ENCODE results near the gene CCDC14. TPM values are rescaled to one million over a fixed set of nuclear protein-coding genes. Genes with fewer than 3 reads are reported as not detected.

CCDC14 gene
- total and polyA plus RNA-seq, 9 of the 15 experiments (the other 6 are each of a cell fraction or from before 2014, with no cell fraction given), result 18.6 to 107 (median 57.3) TPM

GRCh38 chr3:123884993-123885392 is 76.0 kb downstream of the CCDC14 start:
- Histone ChIP-seq H3K9me3 (replicated peaks; ENCODE audit: control insufficient read depth, insufficient read depth, low read depth, low read length) (no peaks in the 10 kb centered on the region), H3K9me1 (ENCODE audit: control insufficient read depth, insufficient read depth, low read length) (no peaks in the 10 kb centered on the region), H3K27me3 (ENCODE audit: control insufficient read depth in 2 of 2, insufficient read depth in 2 of 2, low read length in 2 of 2) (no peaks in the 10 kb centered on the region; a peak in 1 of 5 replicates), H3K4me3 (no peak overlapping the region), H3K4me1 (replicated peaks in 1 of 2; ENCODE audit: control insufficient read depth in 2 of 2, insufficient read depth in 2 of 2, low read length in 2 of 2) (peaks cover 0 to 11% of the 10 kb centered on the region in 2 experiments; a peak in 2 of 5 replicates), H4K20me1 (replicated peaks; ENCODE audit: control insufficient read depth, insufficient read depth, low read length) (no peaks in the 10 kb centered on the region), H2AFZ (ENCODE audit: low read depth, low read length) (no peak overlapping the region), H3K79me2 (ENCODE audit: control insufficient read depth, insufficient read depth, low read length) (no peaks in the 10 kb centered on the region), H3K27ac (ENCODE audit: extremely low read depth, low read depth, low read length) (no peak overlapping the region), H3K36me3 (ENCODE audit: control insufficient read depth, insufficient read depth, low read length) (no peaks in the 10 kb centered on the region), H3K4me2 (ENCODE audit: insufficient read depth, low read length) (no peak overlapping the region), H3K9ac (ENCODE audit: insufficient read depth in 1 of 2, low read depth in 2 of 2, low read length in 2 of 2) (no peak overlapping the region)
- CTCF ChIA-PET (ENCODE audit: low intra/inter-chr PET ratio), result no interaction called here
- intact Hi-C loops (cut with micrococcal nuclease) (no loop called here), in situ Hi-C loops (cut with MboI) (no loop called here)
- no TSS peak for BruUV-seq (replicated peaks)
- TF ChIP-seq MAZ (CRISPR knock-in tag; conservative IDR thresholded peaks at IDR 0.05 in 1 of 2, IDR thresholded peaks at IDR 0.05 in 1 of 2), result no peak
- TF ChIP-seq KDM1A (IDR thresholded peaks at IDR 0.05), result no peak
- TF ChIP-seq HDAC6 (IDR thresholded peaks at IDR 0.05; ENCODE audit: low read depth, low read length), result no peak
- TF ChIP-seq PCBP1 (IDR thresholded peaks at IDR 0.05; ENCODE audit: low read depth, low read length, poor library complexity, severe bottlenecking), result peak; percentile 18
- ATAC-seq (no peak), DNase-seq (ENCODE audit: extremely low read depth in 1 of 4, low spot score in 3 of 4) (no peak), FAIRE-seq (no peak)
- POLR2A ChIA-PET, result no interaction called here

DNA sequence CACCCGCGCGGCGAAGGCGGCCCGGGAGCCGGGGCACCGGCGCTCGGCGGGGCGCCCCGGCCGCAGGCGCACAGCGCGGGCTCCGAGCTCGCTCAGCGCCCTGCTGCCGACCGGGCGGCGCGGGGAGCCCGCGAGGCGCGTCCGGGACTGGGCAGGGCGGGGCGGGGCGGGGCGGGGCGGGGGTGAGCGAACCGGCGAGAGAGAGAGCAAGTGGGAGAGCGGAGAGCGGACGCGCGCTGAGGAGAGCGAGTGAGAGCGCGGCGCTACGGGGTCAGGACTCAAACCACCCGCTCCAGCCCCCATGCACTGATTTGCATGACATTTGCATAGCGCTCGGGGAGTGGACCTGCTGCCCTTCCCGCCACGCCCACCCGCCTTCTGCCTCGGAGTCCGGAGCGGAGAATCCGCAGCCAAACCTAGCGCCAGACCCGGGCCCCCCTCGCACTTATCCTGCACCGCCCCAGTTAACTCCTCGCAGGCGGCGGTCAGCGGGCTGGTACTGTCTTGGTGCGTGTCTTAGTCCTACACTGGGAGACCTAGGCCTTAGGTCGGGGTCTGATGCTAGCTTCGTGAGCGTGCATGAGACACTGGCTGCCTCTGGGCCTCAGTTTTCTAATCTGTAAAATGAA is 76.7 kb downstream of the CCDC14 start, which contains the start of gene MYLK:
Gene MYLK (minus strand): TSS at position 130 of the 629 bp plus-strand sequence. CDS start 90,491 bp downstream, outside the sequence.
- no peaks in the 10 kb centered on the region for H3K9me1 ChIP-seq (ENCODE audit: control insufficient read depth, insufficient read depth, low read length)
- H4K20me1 ChIP-seq (replicated peaks; ENCODE audit: control insufficient read depth, insufficient read depth, low read length), result no peaks in the 10 kb centered on the region
- H3K4me3 ChIP-seq, result peak within 1 kb of the TSS; percentile 30
- H3K4me2 ChIP-seq (ENCODE audit: insufficient read depth, low read length), result peak within 1 kb of the TSS; percentile 60
- no peaks in the 10 kb centered on the region for H3K79me2 ChIP-seq (ENCODE audit: control insufficient read depth, insufficient read depth, low read length)
- H3K36me3 ChIP-seq (ENCODE audit: control insufficient read depth, insufficient read depth, low read length), result no peaks in the 10 kb centered on the region
- peak; percentile 97 for ATAC-seq
- FAIRE-seq, result peak; percentile 15
- in situ Hi-C loops (cut with MboI), result no loop called here
- POLR2A ChIA-PET, result no interaction called here
- no peaks in the 10 kb centered on the region for H3K9me3 ChIP-seq (replicated peaks; ENCODE audit: control insufficient read depth, insufficient read depth, low read depth, low read length)
- H3K9ac ChIP-seq (ENCODE audit: insufficient read depth in 1 of 2, low read depth in 2 of 2, low read length in 2 of 2), result peak within 1 kb of the TSS in 1 of 2 experiments; percentile 64; a peak in 2 of 4 replicates
- no TSS peak for BruUV-seq (replicated peaks)
- no peak within 1 kb of the TSS for H3K27ac ChIP-seq (ENCODE audit: extremely low read depth, low read depth, low read length)
- DNase-seq (ENCODE audit: extremely low read depth in 1 of 4, low spot score in 3 of 4), result peak; percentile 74 to 80 (median 76)
- peak within 1 kb of the TSS; percentile 51; the same call in 1 of the 2 replicates for H2AFZ ChIP-seq (ENCODE audit: low read depth, low read length)
- peaks cover 0 to 11% of the 10 kb centered on the region in 2 experiments; a peak in 2 of 5 replicates for H3K4me1 ChIP-seq (replicated peaks in 1 of 2; ENCODE audit: control insufficient read depth in 2 of 2, insufficient read depth in 2 of 2, low read length in 2 of 2)
- H3K27me3 ChIP-seq (ENCODE audit: control insufficient read depth in 2 of 2, insufficient read depth in 2 of 2, low read length in 2 of 2), result no peaks in the 10 kb centered on the region; a peak in 1 of 5 replicates
- CTCF ChIA-PET (ENCODE audit: low intra/inter-chr PET ratio), result no interaction called here
- 1% methylated on average over 19 of the region's 70 CpGs for WGBS (ENCODE audit: insufficient coverage, low coverage, missing lambda C conversion rate)
- intact Hi-C loops (cut with micrococcal nuclease), result no loop called here
- TF ChIP-seq U2AF1 (optimal IDR thresholded peaks at IDR 0.05; ENCODE audit: low read depth, low read length) (no peak), ESRRA (IDR thresholded peaks at IDR 0.05; ENCODE audit: borderline replicate concordance, low read depth) (no peak), HNRNPK (IDR thresholded peaks at IDR 0.05; ENCODE audit: low read depth, low read length, poor library complexity, severe bottlenecking) (no peak), HNRNPLL (IDR thresholded peaks at IDR 0.05; ENCODE audit: low read depth, low read length, poor library complexity, severe bottlenecking) (peak; percentile 36), ZNF212 (CRISPR knock-in tag; IDR thresholded peaks at IDR 0.05) (no peak), RFX5 (IDR thresholded peaks at IDR 0.05; ENCODE audit: low read depth, low read length) (no peak), MAZ (CRISPR knock-in tag; conservative IDR thresholded peaks at IDR 0.05 in 1 of 2, IDR thresholded peaks at IDR 0.05 in 1 of 2) (peak in 1 of 2 experiments; percentile 49; a peak in 1 of 4 replicates), MLX (CRISPR knock-in tag; conservative IDR thresholded peaks at IDR 0.05) (no peak), E2F6 (IDR thresholded peaks at IDR 0.05; ENCODE audit: borderline replicate concordance in 1 of 2, extremely low read depth in 1 of 2, insufficient read depth in 1 of 2, insufficient read length in 1 of 2, low read depth in 1 of 2, low read length in 1 of 2, poor library complexity in 1 of 2, severe bottlenecking in 1 of 2) (peak in 1 of 2 experiments; percentile 25), ZNF316 (IDR thresholded peaks at IDR 0.05) (peak; percentile 26; the same call in 1 of the 2 replicates)
